Mucosa of descending colon (tissue), 3 donors: ENCODE measurements around the gene SLC6A12. TPM values are rescaled to one million over a fixed set of nuclear protein-coding genes. Genes with fewer than 3 reads are reported as not detected.

ENCODE experiments used
- ATAC-seq: fragments of 200-7000 bp; cut with Tn5 transposase; one replicate; pipeline ENCODE4 v1.9.1; 2020; ENCODE audit warnings: mild to moderate bottlenecking, moderate library complexity
- DNase-seq, 3 donors: peaks; one replicate each; pipeline ENCODE4 v3.0.0-alpha.2; 2020
- H3K36me3 ChIP-seq: fragments of 200-600 bp; one replicate; pipeline ENCODE4 v1.8.0; 2021; ENCODE audit warnings: low read depth, mild to moderate bottlenecking
- H3K4me1 ChIP-seq: fragments of 200-600 bp; one replicate; pipeline ENCODE4 v1.8.0; 2021; ENCODE audit warnings: low read depth, mild to moderate bottlenecking
- H3K4me3 ChIP-seq: fragments of 200-600 bp; one replicate; pipeline ENCODE4 v1.8.0; 2021; ENCODE audit warnings: mild to moderate bottlenecking
- H3K9me3 ChIP-seq: fragments of 200-600 bp; one replicate; pipeline ENCODE4 v1.8.0; 2021; ENCODE audit warnings: mild to moderate bottlenecking
- intact Hi-C, 2 donors: fragments of 100-400 bp; cut with DNase I in 1 of 2; cut with micrococcal nuclease in 1 of 2; formaldehyde crosslinking; loops; one replicate each; pipeline versions ENCODE4 v1.11.0 to v1.11.1; 2022; cut with DNase I, micrococcal nuclease
- total RNA-seq, 3 donors: library from RNA; stranded (reverse); fragmentation: NEBNext Ultra II Directional in 2 of 3; extraction: Animal tissue kit (Norgen Biotek cat#: 25700) in 2 of 3; gene quantifications; one replicate each; pipeline versions ENCODE4 v1.2.1 to v1.2.4, GENCODE V29; 2021 to 2023
- TF ChIP-seq, protein P1 (sequence below): fragments of 200-600 bp; IDR thresholded peaks from one replicate; pipeline ENCODE4 v1.8.0; 2022; ENCODE audit warnings: antibody characterized with exemption, mild to moderate bottlenecking
- donor health status: DM: no; HTN: no; CAD: no; lungs with moderate emphysema.
- donor health status: DM: no; HTN: no; CAD: no.
- donor health status: DM: no; HTN: yes; CAD: no.

The SLC6A12 gene
- total RNA-seq, 3 donors from 2014 or later = 1.3 to 5.1 TPM; not detected in 1

DNA sequence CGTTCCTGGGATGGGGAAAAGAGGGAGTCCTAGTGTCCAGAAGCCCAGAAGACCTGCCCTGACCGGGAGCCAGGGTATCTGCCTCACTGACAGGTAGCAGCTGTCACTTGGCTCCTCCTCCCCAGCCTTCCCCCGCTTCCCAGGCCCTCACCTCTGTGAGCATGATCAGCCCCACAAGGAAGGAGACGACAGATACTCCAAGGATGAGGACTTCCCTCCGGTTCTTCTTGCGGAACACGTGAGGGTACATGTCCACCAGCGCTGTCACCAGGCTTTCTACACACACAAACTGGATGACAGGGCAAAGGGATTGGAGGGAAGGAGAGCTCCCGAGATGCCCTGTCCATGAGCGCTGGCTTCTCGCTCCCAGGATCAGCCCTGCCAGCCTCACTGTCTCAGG, 9.9 kb upstream of the SLC6A12 start:
- Histone ChIP-seq H3K9me3 (no peaks in the 10 kb centered on the region), H3K4me3 (no peak overlapping the region), H3K36me3 (no peaks in the 10 kb centered on the region), H3K4me1 (no peaks in the 10 kb centered on the region)
- ATAC-seq = no peak
- intact Hi-C loops = no loop called here
- TF ChIP-seq, protein P1, sequence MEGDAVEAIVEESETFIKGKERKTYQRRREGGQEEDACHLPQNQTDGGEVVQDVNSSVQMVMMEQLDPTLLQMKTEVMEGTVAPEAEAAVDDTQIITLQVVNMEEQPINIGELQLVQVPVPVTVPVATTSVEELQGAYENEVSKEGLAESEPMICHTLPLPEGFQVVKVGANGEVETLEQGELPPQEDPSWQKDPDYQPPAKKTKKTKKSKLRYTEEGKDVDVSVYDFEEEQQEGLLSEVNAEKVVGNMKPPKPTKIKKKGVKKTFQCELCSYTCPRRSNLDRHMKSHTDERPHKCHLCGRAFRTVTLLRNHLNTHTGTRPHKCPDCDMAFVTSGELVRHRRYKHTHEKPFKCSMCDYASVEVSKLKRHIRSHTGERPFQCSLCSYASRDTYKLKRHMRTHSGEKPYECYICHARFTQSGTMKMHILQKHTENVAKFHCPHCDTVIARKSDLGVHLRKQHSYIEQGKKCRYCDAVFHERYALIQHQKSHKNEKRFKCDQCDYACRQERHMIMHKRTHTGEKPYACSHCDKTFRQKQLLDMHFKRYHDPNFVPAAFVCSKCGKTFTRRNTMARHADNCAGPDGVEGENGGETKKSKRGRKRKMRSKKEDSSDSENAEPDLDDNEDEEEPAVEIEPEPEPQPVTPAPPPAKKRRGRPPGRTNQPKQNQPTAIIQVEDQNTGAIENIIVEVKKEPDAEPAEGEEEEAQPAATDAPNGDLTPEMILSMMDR = no peak
- no peak for DNase-seq

DNA sequence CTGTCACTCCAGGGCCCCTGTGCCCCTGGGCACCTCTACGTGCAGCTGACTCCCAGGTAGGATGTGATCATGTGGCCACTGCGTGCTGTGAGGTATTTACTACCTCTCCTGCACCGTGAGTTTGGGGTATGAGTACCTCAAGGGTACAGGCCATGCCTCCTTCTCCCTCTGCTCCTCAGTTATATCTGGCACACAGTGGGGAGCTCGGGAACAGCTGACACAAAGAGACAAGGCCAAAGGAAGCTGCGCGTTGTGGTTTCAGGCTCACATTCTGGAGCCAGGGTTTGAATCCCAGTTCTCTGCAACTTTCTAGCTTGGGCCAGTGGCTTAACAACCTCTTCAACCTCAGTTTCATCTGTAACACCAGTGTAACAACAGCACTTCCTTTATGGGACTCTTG, 7.8 kb upstream of the SLC6A12 start:
- intact Hi-C loops = no loop called here
- Histone ChIP-seq H3K9me3 (no peaks in the 10 kb centered on the region), H3K36me3 (no peaks in the 10 kb centered on the region), H3K4me3 (no peak overlapping the region), H3K4me1 (no peaks in the 10 kb centered on the region)
- DNase-seq (no peak), ATAC-seq (no peak)
- TF ChIP-seq, protein P1 = no peak

DNA sequence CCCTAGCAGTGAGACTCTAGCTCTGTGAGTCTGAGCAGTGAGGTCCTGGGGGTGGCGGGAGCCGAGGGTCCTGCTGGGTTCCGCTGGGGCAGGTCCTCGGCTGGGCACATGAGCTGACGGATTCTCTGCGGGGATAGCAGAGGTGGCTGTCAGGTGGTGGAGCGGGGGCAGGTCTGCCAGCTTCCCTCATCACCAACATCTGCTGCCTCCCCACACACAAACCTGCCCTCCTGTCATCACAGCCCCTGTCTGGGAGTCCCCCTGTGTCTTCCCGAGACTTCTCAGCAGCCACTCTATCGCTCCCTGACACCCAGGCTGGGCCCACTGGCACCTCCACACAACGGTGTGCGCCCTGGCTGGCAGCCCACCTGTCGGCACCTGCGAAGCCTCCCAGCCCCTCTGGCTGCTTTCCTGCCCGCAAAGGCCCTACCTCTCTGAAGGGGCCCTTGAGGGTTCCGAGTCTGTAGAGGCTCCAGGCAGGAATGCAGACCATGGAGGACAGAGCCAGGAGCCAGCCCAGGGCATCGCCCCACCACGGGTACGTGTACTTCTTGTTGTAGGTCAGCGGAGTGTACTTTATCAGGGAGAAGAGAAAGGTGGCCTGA, 7.1 kb upstream of the SLC6A12 start:
- H3K36me3 ChIP-seq = no peaks in the 10 kb centered on the region
- TF ChIP-seq, protein P1 = no peak
- H3K4me1 ChIP-seq = no peaks in the 10 kb centered on the region
- DNase-seq (no peak), ATAC-seq (no peak)
- no peaks in the 10 kb centered on the region for H3K9me3 ChIP-seq
- intact Hi-C loops = no loop called here
- no peak overlapping the region for H3K4me3 ChIP-seq

DNA sequence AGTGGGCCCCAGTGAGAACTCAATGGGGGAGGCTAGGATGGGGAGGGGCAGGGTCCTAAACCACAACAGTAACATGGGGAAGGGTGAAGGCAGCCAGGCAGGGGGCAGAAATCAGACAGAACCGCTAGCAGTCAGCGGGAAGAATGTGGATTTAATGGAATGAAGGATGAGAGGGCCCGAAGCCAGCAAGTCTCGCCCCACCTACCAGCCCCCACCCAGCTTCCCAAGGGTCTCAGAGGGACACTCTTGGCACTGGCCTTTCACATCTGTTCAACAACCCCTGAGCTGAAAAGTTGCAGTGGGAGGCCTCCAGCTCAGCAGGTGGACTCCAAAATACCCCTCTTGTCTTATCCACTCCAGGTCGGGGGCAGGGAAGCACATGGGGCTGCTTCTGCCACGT, 6.5 kb upstream of the SLC6A12 start:
- H3K4me3 ChIP-seq = no peak overlapping the region
- intact Hi-C loops = no loop called here
- no peaks in the 10 kb centered on the region for H3K4me1 ChIP-seq
- no peak for ATAC-seq
- TF ChIP-seq, protein P1 = no peak
- DNase-seq = no peak
- no peaks in the 10 kb centered on the region for H3K36me3 ChIP-seq
- no peaks in the 10 kb centered on the region for H3K9me3 ChIP-seq

DNA sequence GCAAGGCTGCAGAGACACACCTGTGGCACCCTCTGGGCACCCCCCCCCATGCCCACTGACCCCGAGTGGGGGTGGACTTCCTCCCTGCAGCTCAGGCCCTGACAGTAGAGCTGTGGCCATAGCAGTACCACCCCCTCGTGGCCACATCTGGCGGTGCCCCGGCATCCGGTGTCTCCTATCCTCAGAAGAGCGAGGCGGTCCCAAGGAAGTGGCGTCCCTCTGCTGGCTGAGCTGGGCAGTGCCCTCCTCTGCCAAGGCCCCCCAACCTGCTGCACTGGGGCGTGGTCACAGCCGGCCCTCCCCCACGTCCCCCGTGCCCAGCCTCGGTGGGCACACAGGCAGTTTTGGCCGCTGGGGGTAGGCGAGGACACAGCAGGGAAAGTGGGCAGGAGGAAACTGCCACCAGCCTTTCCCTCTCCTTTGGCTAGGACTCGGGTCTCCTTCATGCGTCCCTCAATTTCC, 6.0 kb upstream of the SLC6A12 start:
- TF ChIP-seq, protein P1 = peak; percentile 62
- ATAC-seq = peak; percentile 97
- Histone ChIP-seq H3K36me3 (no peaks in the 10 kb centered on the region), H3K4me1 (no peaks in the 10 kb centered on the region), H3K4me3 (no peak overlapping the region), H3K9me3 (no peaks in the 10 kb centered on the region)
- intact Hi-C loops = no loop called here
- peak; percentile 74 to 81 (median 81) for DNase-seq
